Tibial nerve (tissue), 3 donors: ENCODE results near the gene SLC10A3.

Experiments used
- CTCF ChIP-seq, 5 experiments: fragments of 200-600 bp in 3 of 5; fragments of 450-650 bp in 2 of 5; sonication (generic) in 3 of 5; IDR thresholded peaks; one replicate each; pipeline ENCODE4 v1.5.1; 2016 to 2019; ENCODE audit warnings: antibody characterized with exemption in 5 of 5, mild to moderate bottlenecking in 3 of 5, moderate library complexity in 2 of 5
- POLR2A ChIP-seq, 2 donors: fragments of 450-650 bp; IDR thresholded peaks; one replicate each; pipeline ENCODE4 v1.6.1; 2017; ENCODE audit warnings: antibody characterized with exemption in 2 of 2, mild to moderate bottlenecking in 2 of 2, moderate library complexity in 2 of 2

DNA sequence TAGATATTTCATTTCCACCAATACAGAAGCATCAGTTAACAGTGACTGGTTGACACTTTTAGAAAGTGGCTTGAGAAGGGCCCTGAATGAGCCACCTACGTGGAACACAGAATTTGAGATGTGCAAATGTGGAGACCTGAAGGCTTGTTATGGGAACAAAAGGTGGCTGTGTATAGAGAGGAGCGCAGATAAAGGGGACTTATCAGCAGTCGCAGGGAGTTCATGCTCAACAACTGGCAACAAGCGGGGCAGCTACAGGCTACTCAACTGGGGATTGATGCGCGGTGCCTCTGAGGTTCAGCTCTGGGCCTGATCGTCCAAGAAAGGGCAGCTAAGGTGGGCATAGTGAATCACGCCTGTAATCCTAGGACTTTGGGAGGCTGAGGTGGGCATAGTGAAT, 29.0 kb upstream of the SLC10A3 start:
- TF ChIP-seq CTCF (IDR thresholded peaks at IDR 0.05) = no peak
- TF ChIP-seq POLR2A (IDR thresholded peaks at IDR 0.05) = no peak
